ENCODE data around the gene DOCK4. TPM values are rescaled to one million over a fixed set of nuclear protein-coding genes. Genes with fewer than 3 reads are reported as not detected.

Gene DOCK4
- total and polyA plus RNA-seq, 10 of the 15 experiments (the other 5 are each of a cell fraction or from before 2014, with no cell fraction given) = 0.03 to 0.73 (median 0.38) TPM

GRCh38 chr7:112079122-112079521, 127.1 kb downstream of the DOCK4 start:
- SMC1A ChIA-PET (ENCODE audit: uncharacterized antibody, unreplicated experiment) = interaction anchor here (1.0 to 3.2 kb wide), 7 partner anchors 10 to 389 kb away, joined by 3 to 8 read pairs (median 4); no protein-coding TSS in a partner anchor
- intact Hi-C loops (cut with micrococcal nuclease; ENCODE audit: unreplicated experiment) = no loop called here
- no peak overlapping the region for H3K27ac ChIP-seq (ENCODE audit: control insufficient read depth, insufficient read depth)

GRCh38 chr7:112076324-112076723, 129.9 kb downstream of the DOCK4 start:
- DNase-seq (ENCODE audit: low read depth, low spot score) (no peak), ATAC-seq (no peak), FAIRE-seq (no peak)
- Histone ChIP-seq H4K20me1 (ENCODE audit: control insufficient read depth, insufficient read depth) (no peaks in the 10 kb centered on the region), H3K27me3 (replicated peaks in 1 of 2; ENCODE audit: control insufficient read depth in 2 of 2, insufficient read depth in 2 of 2, low read length in 1 of 2) (no peaks in the 10 kb centered on the region), H3K36me3 (ENCODE audit: control insufficient read depth in 2 of 2, insufficient read depth in 2 of 2, low read length in 1 of 2) (no peaks in the 10 kb centered on the region), H3K9ac (ENCODE audit: control insufficient read depth, insufficient read depth, low read length) (no peak overlapping the region), H3K4me2 (ENCODE audit: control insufficient read depth, insufficient read depth) (no peak overlapping the region), H3K9me3 (replicated peaks; ENCODE audit: control insufficient read depth, insufficient read depth, low read length) (no peaks in the 10 kb centered on the region; the same call in 2 of the 3 replicates), H3K4me3 (no peak overlapping the region), H3K79me2 (ENCODE audit: control insufficient read depth, insufficient read depth, low read length) (no peaks in the 10 kb centered on the region), H2AFZ (ENCODE audit: control insufficient read depth, low read depth, low read length) (no peak overlapping the region), H3K4me1 (ENCODE audit: control insufficient read depth, insufficient read depth, low read length) (peaks cover 14% of the 10 kb centered on the region), H3K27ac (ENCODE audit: control insufficient read depth, insufficient read depth) (no peak overlapping the region)
- intact Hi-C loops (cut with micrococcal nuclease; ENCODE audit: unreplicated experiment) = no loop called here
- no TSS peak for BruUV-seq (replicated peaks)
- in situ Hi-C loops (cut with MboI) = no loop called here
- ChIA-PET SMC1A (ENCODE audit: uncharacterized antibody, unreplicated experiment) (interaction anchor here (0.6 kb wide), 1 partner anchor 19 kb away, joined by 3 read pairs; no protein-coding TSS in a partner anchor), RAD21 (ENCODE audit: unreplicated experiment) (interaction anchor here (1.5 kb wide), 1 partner anchor 20 kb away, joined by 3 read pairs; no protein-coding TSS in a partner anchor), POLR2A (no interaction called here), CTCF (interaction anchor here (0.6 kb wide), 1 partner anchor 60 kb away, joined by 3 read pairs; no protein-coding TSS in a partner anchor)
- TF ChIP-seq ZNF622 (IDR thresholded peaks at IDR 0.05) (no peak), CHD1 (IDR thresholded peaks at IDR 0.05; ENCODE audit: low read depth, low read length) (no peak), MYC (IDR thresholded peaks at IDR 0.05; ENCODE audit: insufficient read depth, insufficient read length, insufficient replicate concordance, low read length, severe bottlenecking) (no peak), STAT3 (IDR thresholded peaks at IDR 0.05; ENCODE audit: low read depth, low read length) (no peak), DPF2 (IDR thresholded peaks at IDR 0.05) (no peak), NFXL1 (IDR thresholded peaks at IDR 0.05; ENCODE audit: borderline replicate concordance) (no peak), ZNF207 (IDR thresholded peaks at IDR 0.05; ENCODE audit: borderline replicate concordance) (no peak), PBX3 (IDR thresholded peaks at IDR 0.05; ENCODE audit: insufficient replicate concordance, low read depth, low read length) (no peak), NRF1 (conservative IDR thresholded peaks at IDR 0.05; ENCODE audit: low read depth, low read length) (no peak), NBN (IDR thresholded peaks at IDR 0.05) (no peak), MEF2B (IDR thresholded peaks at IDR 0.05; ENCODE audit: partially characterized antibody, poor library complexity, severe bottlenecking) (no peak)

More at GRCh38 chr7:112079122-112079521, 127.1 kb downstream of the DOCK4 start:
- BruUV-seq (replicated peaks) = no TSS peak
- Histone ChIP-seq H3K4me2 (ENCODE audit: control insufficient read depth, insufficient read depth) (no peak overlapping the region), H3K79me2 (ENCODE audit: control insufficient read depth, insufficient read depth, low read length) (no peaks in the 10 kb centered on the region), H3K9me3 (replicated peaks; ENCODE audit: control insufficient read depth, insufficient read depth, low read length) (no peaks in the 10 kb centered on the region; the same call in 2 of the 3 replicates), H3K9ac (ENCODE audit: control insufficient read depth, insufficient read depth, low read length) (no peak overlapping the region), H3K36me3 (ENCODE audit: control insufficient read depth in 2 of 2, insufficient read depth in 2 of 2, low read length in 1 of 2) (no peaks in the 10 kb centered on the region), H2AFZ (ENCODE audit: control insufficient read depth, low read depth, low read length) (no peak overlapping the region), H3K4me3 (no peak overlapping the region), H4K20me1 (ENCODE audit: control insufficient read depth, insufficient read depth) (no peaks in the 10 kb centered on the region), H3K4me1 (ENCODE audit: control insufficient read depth, insufficient read depth, low read length) (peaks cover 20% of the 10 kb centered on the region), H3K27me3 (replicated peaks in 1 of 2; ENCODE audit: control insufficient read depth in 2 of 2, insufficient read depth in 2 of 2, low read length in 1 of 2) (no peaks in the 10 kb centered on the region)
- ATAC-seq (no peak), DNase-seq (ENCODE audit: low read depth, low spot score) (no peak), FAIRE-seq (no peak)
- in situ Hi-C loops (cut with MboI) = no loop called here
- POLR2A ChIA-PET = interaction anchor here (1.0 to 1.7 kb wide), 2 partner anchors 23 to 371 kb away, joined by 4 to 7 read pairs; partner anchors contain the start of gene IFRD1
- CTCF ChIA-PET = interaction anchor here (1.1 to 2.0 kb wide), 5 partner anchors 23 to 374 kb away, joined by 3 to 5 read pairs (median 3); no protein-coding TSS in a partner anchor
- no peak for TF ChIP-seq E2F4 (IDR thresholded peaks at IDR 0.05; ENCODE audit: low read depth, low read length)
- no peak for TF ChIP-seq POLR2A (IDR thresholded peaks at IDR 0.05; ENCODE audit: low read depth, low read length)
- no peak for TF ChIP-seq EP300 (IDR thresholded peaks at IDR 0.05; ENCODE audit: borderline replicate concordance in 1 of 2, control insufficient read depth in 1 of 2, low read depth in 2 of 2, low read length in 2 of 2)
- 100% methylated on average over 1 of the region's 1 CpG for WGBS (ENCODE audit: insufficient coverage, insufficient replicate concordance, low lambda C conversion rate, missing lambda C conversion rate)
- RAD21 ChIA-PET (ENCODE audit: unreplicated experiment) = interaction anchor here (1.8 kb wide), 1 partner anchor 417 kb away, joined by 4 read pairs; no protein-coding TSS in a partner anchor
